HG03439 (cell line): ENCODE measurements around the gene ANKRD13D.
"Not testable (repeated sequence)": the region's sequence is repeated elsewhere in the genome, so short reads cannot be mapped to it uniquely, and the experiment has no call there.

Experiments
- ATAC-seq: cut with Tn5 transposase; IDR thresholded peaks from one replicate; pipeline ENCODE4 v1.9.1; 2021; ENCODE audit warnings: mild to moderate bottlenecking, moderate library complexity; ENCODE audit not compliant: unreplicated experiment

ANKRD13D gene

GRCh38 chr11:67317205-67317887 is 28.2 kb downstream of the ANKRD13D start:
- ATAC-seq = peak; percentile 84

GRCh38 chr11:67317888-67318555 is 28.9 kb downstream of the ANKRD13D start:
- ATAC-seq = no peak

GRCh38 chr11:67318876-67319275 is 29.8 kb downstream of the ANKRD13D start:
- ATAC-seq = not testable (repeated sequence)

- no peak for ATAC-seq
These were observed 30.9 kb downstream of the ANKRD13D start for GRCh38 chr11:67320011-67320410.

GRCh38 chr11:67320691-67321090 is 31.6 kb downstream of the ANKRD13D start:
- no peak for ATAC-seq

- ATAC-seq = no peak
These were observed 32.3 kb downstream of the ANKRD13D start for GRCh38 chr11:67321313-67321871.

GRCh38 chr11:67322049-67322448 is 32.9 kb downstream of the ANKRD13D start:
- no peak for ATAC-seq

- ATAC-seq = no peak
These were observed 34.4 kb downstream of the ANKRD13D start for GRCh38 chr11:67323526-67323925.

- no peak for ATAC-seq
These were observed 43.1 kb downstream of the ANKRD13D start for GRCh38 chr11:67332081-67332691.

- no peak for ATAC-seq
These were observed 48.2 kb downstream of the ANKRD13D start for GRCh38 chr11:67337257-67337656.

- ATAC-seq = no peak
These were observed 55.2 kb downstream of the ANKRD13D start for GRCh38 chr11:67344264-67344663.

- no peak for ATAC-seq
These were observed 56.3 kb downstream of the ANKRD13D start for GRCh38 chr11:67345247-67345919.

GRCh38 chr11:67345920-67346819 is 57.1 kb downstream of the ANKRD13D start:
- no peak for ATAC-seq

GRCh38 chr11:67347964-67348749 is 59.1 kb downstream of the ANKRD13D start:
- no peak for ATAC-seq

- no peak for ATAC-seq
These were observed 59.9 kb downstream of the ANKRD13D start for GRCh38 chr11:67349036-67349435.

GRCh38 chr11:67349457-67349856 is 60.4 kb downstream of the ANKRD13D start:
- no peak for ATAC-seq

- no peak for ATAC-seq
These were observed 60.9 kb downstream of the ANKRD13D start for GRCh38 chr11:67349928-67350465.

GRCh38 chr11:67351275-67352005 is 62.3 kb downstream of the ANKRD13D start:
- no peak for ATAC-seq
